Measurements from ENCODE around the gene GCLM.
A peak's percentile ranks its signal among the peaks of the same experiment; 100 is the strongest.
"Not testable (repeated sequence)": the region's sequence is repeated elsewhere in the genome, so short reads cannot be mapped to it uniquely, and the experiment has no call there.

GCLM gene

GRCh38 chr1:93868492-93868891 lies 40.7 kb downstream of the GCLM start:
- not testable (repeated sequence) for H3K27me3 Mint-ChIP-seq, H3K27ac Mint-ChIP-seq, H3K4me1 Mint-ChIP-seq, H3K9me3 Mint-ChIP-seq, H3K4me3 Mint-ChIP-seq
- peaks cover 15% of the 10 kb centered on the region for H3K36me3 Mint-ChIP-seq

GRCh38 chr1:93865253-93865652 lies 44.0 kb downstream of the GCLM start:
- H3K4me3 Mint-ChIP-seq: no peak overlapping the region
- no peaks in the 10 kb centered on the region for H3K4me1 Mint-ChIP-seq
- no peaks in the 10 kb centered on the region for H3K9me3 Mint-ChIP-seq
- H3K27me3 Mint-ChIP-seq: no peaks in the 10 kb centered on the region
- H3K36me3 Mint-ChIP-seq: peaks cover 9% of the 10 kb centered on the region
- H3K27ac Mint-ChIP-seq: no peak overlapping the region

- H3K9me3 Mint-ChIP-seq: no peaks in the 10 kb centered on the region
- no peaks in the 10 kb centered on the region for H3K4me1 Mint-ChIP-seq
- H3K36me3 Mint-ChIP-seq: peaks cover 7% of the 10 kb centered on the region
- H3K27me3 Mint-ChIP-seq: no peaks in the 10 kb centered on the region
- H3K27ac Mint-ChIP-seq: no peak overlapping the region
- no peak overlapping the region for H3K4me3 Mint-ChIP-seq
These were observed 45.1 kb downstream of the GCLM start for GRCh38 chr1:93864175-93864574.

GRCh38 chr1:93857653-93858052 lies 51.6 kb downstream of the GCLM start:
- H3K27ac Mint-ChIP-seq, H3K36me3 Mint-ChIP-seq, H3K27me3 Mint-ChIP-seq, H3K4me3 Mint-ChIP-seq, H3K4me1 Mint-ChIP-seq, H3K9me3 Mint-ChIP-seq: not testable (repeated sequence)

- not testable (repeated sequence) for H3K9me3 Mint-ChIP-seq, H3K36me3 Mint-ChIP-seq, H3K27me3 Mint-ChIP-seq, H3K4me3 Mint-ChIP-seq, H3K27ac Mint-ChIP-seq, H3K4me1 Mint-ChIP-seq
These were observed 53.2 kb downstream of the GCLM start for GRCh38 chr1:93855983-93856382.

GRCh38 chr1:93853940-93854339 lies 55.3 kb downstream of the GCLM start:
- Mint-ChIP-seq H3K4me1 (peaks cover 5% of the 10 kb centered on the region), H3K4me3 (no peak overlapping the region), H3K36me3 (no peaks in the 10 kb centered on the region), H3K27ac (no peak overlapping the region), H3K27me3 (peaks cover 8% of the 10 kb centered on the region), H3K9me3 (no peaks in the 10 kb centered on the region)

GRCh38 chr1:93851878-93852277 lies 57.4 kb downstream of the GCLM start:
- H3K4me1 Mint-ChIP-seq: peaks cover 16% of the 10 kb centered on the region
- no peaks in the 10 kb centered on the region for H3K36me3 Mint-ChIP-seq
- peaks cover 8% of the 10 kb centered on the region for H3K27me3 Mint-ChIP-seq
- H3K4me3 Mint-ChIP-seq: no peak overlapping the region
- H3K27ac Mint-ChIP-seq: no peak overlapping the region
- no peaks in the 10 kb centered on the region for H3K9me3 Mint-ChIP-seq

- no peak overlapping the region for H3K27ac Mint-ChIP-seq
- H3K9me3 Mint-ChIP-seq: no peaks in the 10 kb centered on the region
- no peaks in the 10 kb centered on the region for H3K36me3 Mint-ChIP-seq
- peaks cover 8% of the 10 kb centered on the region for H3K27me3 Mint-ChIP-seq
- peaks cover 16% of the 10 kb centered on the region for H3K4me1 Mint-ChIP-seq
- no peak overlapping the region for H3K4me3 Mint-ChIP-seq
These were observed 57.9 kb downstream of the GCLM start for GRCh38 chr1:93851327-93851712.

- H3K4me3 Mint-ChIP-seq, H3K27ac Mint-ChIP-seq, H3K36me3 Mint-ChIP-seq, H3K9me3 Mint-ChIP-seq, H3K27me3 Mint-ChIP-seq: not testable (repeated sequence)
- peaks cover 18% of the 10 kb centered on the region for H3K4me1 Mint-ChIP-seq
These were observed 58.4 kb downstream of the GCLM start for GRCh38 chr1:93850687-93851326.

GRCh38 chr1:93848350-93848883 lies 60.8 kb downstream of the GCLM start:
- no peaks in the 10 kb centered on the region for H3K36me3 Mint-ChIP-seq
- H3K4me1 Mint-ChIP-seq: peaks cover 34% of the 10 kb centered on the region
- peak overlapping the region; percentile 99 for H3K27ac Mint-ChIP-seq
- no peaks in the 10 kb centered on the region for H3K27me3 Mint-ChIP-seq
- no peaks in the 10 kb centered on the region for H3K9me3 Mint-ChIP-seq
- peak overlapping the region; percentile 97 for H3K4me3 Mint-ChIP-seq

GRCh38 chr1:93847811-93848288 lies 61.4 kb downstream of the GCLM start:
- no peaks in the 10 kb centered on the region for H3K9me3 Mint-ChIP-seq
- no peaks in the 10 kb centered on the region for H3K36me3 Mint-ChIP-seq
- peaks cover 34% of the 10 kb centered on the region for H3K4me1 Mint-ChIP-seq
- H3K4me3 Mint-ChIP-seq: peak overlapping the region; percentile 97
- H3K27me3 Mint-ChIP-seq: no peaks in the 10 kb centered on the region
- peak overlapping the region; percentile 99 for H3K27ac Mint-ChIP-seq

- Mint-ChIP-seq H3K9me3 (no peaks in the 10 kb centered on the region), H3K36me3 (no peaks in the 10 kb centered on the region), H3K4me1 (peaks cover 34% of the 10 kb centered on the region), H3K27me3 (no peaks in the 10 kb centered on the region), H3K27ac (peak overlapping the region; percentile 99), H3K4me3 (peak overlapping the region; percentile 97)
These were observed 62.0 kb downstream of the GCLM start for GRCh38 chr1:93846992-93847810.

- H3K27ac Mint-ChIP-seq: peak overlapping the region; percentile 94
- H3K4me3 Mint-ChIP-seq: peak overlapping the region; percentile 87
- H3K4me1 Mint-ChIP-seq: peaks cover 34% of the 10 kb centered on the region
- no peaks in the 10 kb centered on the region for H3K36me3 Mint-ChIP-seq
- H3K9me3 Mint-ChIP-seq: no peaks in the 10 kb centered on the region
- no peaks in the 10 kb centered on the region for H3K27me3 Mint-ChIP-seq
These were observed 62.8 kb downstream of the GCLM start for GRCh38 chr1:93846206-93846991.

GRCh38 chr1:93845538-93846205 lies 63.6 kb downstream of the GCLM start:
- H3K36me3 Mint-ChIP-seq: no peaks in the 10 kb centered on the region
- H3K4me3 Mint-ChIP-seq: peak overlapping the region; percentile 87
- H3K27me3 Mint-ChIP-seq: no peaks in the 10 kb centered on the region
- peak overlapping the region; percentile 94 for H3K27ac Mint-ChIP-seq
- H3K4me1 Mint-ChIP-seq: peaks cover 34% of the 10 kb centered on the region
- no peaks in the 10 kb centered on the region for H3K9me3 Mint-ChIP-seq
